HUDEP-2 (cell line): ENCODE data around the gene STARD8.
"Not testable (repeated sequence)": the region's sequence is repeated elsewhere in the genome, so short reads cannot be mapped to it uniquely, and the experiment has no call there.

Experiments used
- DNase-seq, 76 experiments: peaks; one replicate each; lab custom pipeline; 2025; ENCODE audit not compliant: unreplicated experiment in 76 of 76; lab: John Stamatoyannopoulos, UW

STARD8 gene, protein sequence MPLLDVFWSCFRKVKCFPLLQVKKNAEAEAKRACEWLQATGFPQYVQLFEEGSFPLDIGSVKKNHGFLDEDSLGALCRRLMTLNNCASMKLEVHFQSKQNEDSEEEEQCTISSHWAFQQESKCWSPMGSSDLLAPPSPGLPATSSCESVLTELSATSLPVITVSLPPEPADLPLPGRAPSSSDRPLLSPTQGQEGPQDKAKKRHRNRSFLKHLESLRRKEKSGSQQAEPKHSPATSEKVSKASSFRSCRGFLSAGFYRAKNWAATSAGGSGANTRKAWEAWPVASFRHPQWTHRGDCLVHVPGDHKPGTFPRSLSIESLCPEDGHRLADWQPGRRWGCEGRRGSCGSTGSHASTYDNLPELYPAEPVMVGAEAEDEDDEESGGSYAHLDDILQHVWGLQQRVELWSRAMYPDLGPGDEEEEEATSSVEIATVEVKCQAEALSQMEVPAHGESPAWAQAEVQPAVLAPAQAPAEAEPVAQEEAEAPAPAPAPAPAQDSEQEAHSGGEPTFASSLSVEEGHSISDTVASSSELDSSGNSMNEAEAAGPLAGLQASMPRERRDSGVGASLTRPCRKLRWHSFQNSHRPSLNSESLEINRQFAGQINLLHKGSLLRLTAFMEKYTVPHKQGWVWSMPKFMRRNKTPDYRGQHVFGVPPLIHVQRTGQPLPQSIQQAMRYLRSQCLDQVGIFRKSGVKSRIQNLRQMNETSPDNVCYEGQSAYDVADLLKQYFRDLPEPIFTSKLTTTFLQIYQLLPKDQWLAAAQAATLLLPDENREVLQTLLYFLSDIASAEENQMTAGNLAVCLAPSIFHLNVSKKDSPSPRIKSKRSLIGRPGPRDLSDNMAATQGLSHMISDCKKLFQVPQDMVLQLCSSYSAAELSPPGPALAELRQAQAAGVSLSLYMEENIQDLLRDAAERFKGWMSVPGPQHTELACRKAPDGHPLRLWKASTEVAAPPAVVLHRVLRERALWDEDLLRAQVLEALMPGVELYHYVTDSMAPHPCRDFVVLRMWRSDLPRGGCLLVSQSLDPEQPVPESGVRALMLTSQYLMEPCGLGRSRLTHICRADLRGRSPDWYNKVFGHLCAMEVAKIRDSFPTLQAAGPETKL

DNA sequence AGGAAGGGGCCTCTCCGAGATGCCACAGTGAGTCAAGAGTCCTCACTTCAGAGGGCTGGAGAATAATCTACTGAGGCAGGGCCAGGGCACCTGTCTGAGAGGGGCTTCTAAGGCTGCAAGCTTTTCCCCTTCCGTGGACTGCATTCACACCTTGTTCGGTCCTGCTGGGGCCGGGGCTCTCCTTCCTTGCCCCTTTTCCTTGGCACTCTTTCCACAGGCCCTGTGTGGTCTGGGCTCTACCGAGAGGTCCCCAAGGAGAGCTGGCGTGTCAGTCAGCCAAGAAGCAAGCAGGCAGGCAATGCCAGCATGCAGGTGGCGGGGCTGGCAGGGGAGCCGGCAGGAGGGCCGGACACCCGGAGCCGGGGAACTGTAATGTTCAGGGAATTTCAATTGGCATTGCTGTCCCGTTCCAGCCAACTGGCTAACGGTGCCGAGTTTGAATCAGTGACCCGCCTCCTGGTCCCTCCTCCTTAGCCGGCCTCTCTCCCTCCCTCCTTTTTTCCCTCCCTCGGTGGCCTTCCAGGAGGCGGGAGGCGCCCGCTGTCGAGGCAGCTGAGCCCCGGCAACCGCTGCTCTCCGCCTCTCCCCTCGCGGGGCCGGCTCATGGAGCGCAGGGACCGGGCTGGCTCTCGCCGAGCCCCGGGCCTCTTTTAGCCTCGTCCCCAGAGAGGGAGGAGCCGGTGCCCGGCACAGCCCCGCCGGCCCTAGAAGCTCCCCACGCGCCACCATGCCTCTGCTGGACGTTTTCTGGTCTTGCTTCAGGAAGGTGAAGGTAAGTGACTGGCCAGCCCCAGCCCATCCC lies at the start of gene STARD8:
Gene STARD8, plus strand, starts transcription at position 511 of the 802 bp plus-strand sequence. Its CDS starts 217 bp downstream, at position 728.
- peak in 2 of 76 experiments; percentile 0 to 3 for DNase-seq

DNA sequence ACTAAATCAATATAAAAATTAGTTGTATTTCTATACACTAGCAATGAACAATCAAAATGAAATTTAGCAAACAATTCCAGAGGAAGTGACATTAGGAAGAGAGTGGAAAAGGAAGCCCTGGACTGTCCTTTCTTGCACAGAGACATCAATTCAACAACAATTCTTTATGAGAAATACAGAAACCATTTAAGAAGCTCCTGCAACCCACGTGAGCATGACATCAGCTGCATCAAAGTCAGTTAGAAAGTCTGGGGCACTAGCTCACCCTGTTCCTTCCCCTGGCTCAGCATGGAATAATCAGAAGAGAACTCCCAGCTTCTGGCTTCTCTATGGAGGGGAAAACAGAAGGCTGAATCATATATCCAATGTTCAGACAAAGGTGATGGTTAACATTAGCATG lies 48.6 kb upstream of the STARD8 start:
- peak in 5 of 76 experiments; percentile 0 to 23 (median 1) for DNase-seq

DNA sequence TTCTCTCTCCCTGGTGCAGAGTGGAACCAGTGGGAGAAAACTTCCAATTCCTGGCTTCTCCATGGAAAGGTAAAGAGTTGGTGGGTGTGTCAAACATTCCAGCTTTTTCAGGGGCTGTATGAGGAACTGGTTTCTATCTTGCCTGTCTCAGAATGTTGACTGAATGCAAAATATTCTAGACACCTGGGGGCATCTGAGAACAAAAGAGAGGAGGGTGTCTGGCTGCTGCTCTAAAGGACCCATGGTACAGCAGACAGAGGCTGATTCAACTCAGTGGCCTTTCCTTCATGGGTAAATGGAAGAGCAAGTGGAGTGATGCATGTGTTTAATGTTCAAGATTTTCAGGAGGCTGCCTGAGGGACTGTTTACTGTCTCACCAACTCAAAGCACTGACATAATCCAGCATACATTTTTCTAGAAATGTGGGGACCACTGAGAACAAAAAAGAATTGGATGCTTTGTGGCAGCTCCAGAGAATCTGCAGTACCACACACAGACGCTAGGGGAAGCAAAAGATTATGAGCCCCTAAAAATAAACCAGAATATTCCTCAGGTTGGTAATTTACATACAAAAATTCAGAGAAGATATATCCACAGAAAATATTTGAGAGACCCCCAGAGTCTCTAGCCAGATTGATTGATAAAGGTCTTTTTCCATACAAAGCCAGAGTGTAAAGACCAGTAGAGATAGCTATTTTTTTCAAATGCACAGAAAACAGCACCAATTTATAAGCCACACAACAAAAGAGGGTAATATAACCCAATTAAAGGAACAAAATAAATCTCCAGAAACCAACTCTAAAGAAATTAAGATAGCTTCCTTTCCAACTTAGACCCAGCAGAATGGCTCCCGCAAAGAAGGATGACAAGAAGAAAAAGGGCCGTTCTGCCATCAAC lies 48.0 kb upstream of the STARD8 start:
- peak in 11 of 76 experiments; percentile 0 to 11 (median 1) for DNase-seq

DNA sequence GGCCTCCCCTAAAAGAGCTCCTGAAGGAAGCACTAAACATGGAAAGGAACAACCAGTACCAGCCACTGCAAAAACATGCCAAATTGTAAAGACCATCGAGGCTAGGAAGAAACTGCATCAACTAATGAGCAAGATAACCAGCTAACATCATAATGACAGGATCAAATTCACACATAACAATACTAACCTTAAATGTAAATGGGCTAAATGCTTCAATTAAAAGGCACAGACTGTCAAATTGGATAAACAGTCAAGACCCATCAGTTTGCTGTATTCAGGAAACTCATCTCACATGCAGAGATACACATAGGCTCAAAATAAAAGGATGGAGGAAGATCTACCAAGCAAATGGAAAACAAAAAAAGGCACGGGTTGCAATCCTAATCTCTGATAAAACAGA lies 43.2 kb upstream of the STARD8 start:
- DNase-seq = not testable (repeated sequence)

DNA sequence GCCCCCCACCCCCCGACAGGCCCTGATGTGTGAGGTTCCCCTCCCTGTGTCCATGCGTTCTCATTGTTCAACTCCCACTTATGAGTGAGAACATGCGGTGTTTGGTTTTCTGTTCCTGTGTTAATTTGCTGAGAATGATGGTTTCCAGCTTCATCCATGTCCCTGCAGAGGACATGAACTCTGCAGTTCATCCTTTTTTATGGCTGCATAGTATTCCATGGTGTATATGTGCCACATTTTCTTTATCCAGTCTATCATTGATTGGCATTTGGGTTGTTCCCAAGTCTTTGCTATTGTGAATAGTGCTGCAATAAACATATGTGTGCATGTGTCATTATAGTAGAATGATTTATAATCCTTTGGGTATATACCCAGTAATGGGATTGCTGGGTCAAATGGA lies 32.7 kb upstream of the STARD8 start:
- DNase-seq = not testable (repeated sequence)

DNA sequence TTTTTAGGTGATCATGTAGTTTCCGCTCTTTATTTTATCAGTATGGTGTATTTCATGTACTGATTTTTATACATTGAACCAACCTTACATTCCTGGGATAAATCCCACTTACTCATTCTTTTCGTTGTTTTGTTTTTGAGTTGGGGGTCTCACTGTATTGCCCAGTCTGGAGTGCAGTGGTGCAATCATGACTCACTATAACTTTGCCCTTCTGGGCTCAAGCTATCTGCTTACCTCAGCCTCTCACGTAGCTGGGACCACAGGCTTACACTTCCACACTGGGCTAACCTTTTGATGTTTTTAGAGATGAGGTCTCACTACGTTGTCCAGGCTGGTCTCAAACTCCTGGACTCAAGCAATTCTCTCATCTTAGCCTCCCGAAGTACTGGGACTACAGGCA lies 19.5 kb upstream of the STARD8 start:
- DNase-seq = no peak

DNA sequence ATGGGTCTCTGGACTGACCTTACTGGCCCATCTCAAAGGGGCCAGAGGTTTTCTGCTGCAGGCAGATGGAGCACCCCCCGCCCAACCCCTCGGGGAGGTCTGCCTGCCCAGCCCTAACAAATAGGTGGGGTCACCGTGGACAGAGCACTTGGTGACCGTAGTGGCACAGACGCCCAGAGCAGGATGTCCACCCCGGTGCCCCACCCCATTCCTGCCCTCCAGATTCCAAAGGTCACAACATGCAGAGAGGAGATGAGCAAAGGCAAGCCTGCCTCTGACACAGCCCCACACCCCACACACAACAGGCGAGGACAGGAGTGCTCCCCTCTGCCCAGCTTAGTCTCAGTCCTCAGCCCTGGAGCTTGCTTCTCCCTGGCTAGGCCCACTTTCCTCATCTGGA lies 17.5 kb upstream of the STARD8 start:
- not testable (repeated sequence) for DNase-seq

DNA sequence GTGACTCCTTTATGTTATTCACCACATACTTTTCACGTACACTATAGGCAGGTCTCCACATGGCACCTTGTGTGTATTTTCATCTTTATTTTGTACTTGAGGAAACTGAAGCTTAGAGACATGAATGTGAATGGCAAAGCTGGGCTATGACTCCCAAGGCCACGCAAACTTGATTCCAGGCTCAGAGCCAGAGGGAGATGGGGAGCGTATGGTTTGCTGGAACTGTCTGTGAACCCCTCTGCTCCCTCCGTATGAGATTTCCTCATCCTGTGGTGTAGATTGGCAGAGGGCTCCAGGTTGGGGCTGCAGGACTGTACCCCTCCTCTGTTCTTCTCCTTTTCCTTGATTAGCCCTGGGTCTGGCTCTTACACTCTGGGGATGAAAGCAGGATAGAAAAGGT lies 16.1 kb upstream of the STARD8 start:
- no peak for DNase-seq

DNA sequence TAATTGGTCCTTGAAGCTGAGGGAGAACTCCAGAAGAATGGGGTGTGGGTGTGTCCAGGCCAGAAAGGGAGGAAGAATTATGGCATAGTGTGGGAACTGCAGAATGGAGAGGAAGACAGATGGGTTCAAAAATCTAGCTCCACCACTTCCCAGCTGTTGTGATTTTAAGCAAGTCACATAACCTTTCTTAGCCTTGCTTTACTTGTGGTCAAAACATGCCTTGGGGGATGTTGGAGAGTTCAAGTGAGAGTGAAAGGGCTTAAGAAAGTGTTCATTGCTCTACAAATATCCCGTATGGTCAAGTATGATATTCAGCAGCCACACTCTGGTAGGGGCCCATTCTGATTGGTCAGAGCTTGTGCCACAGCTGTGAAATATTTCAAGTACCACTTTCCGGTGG lies 15.0 kb upstream of the STARD8 start:
- DNase-seq = no peak

DNA sequence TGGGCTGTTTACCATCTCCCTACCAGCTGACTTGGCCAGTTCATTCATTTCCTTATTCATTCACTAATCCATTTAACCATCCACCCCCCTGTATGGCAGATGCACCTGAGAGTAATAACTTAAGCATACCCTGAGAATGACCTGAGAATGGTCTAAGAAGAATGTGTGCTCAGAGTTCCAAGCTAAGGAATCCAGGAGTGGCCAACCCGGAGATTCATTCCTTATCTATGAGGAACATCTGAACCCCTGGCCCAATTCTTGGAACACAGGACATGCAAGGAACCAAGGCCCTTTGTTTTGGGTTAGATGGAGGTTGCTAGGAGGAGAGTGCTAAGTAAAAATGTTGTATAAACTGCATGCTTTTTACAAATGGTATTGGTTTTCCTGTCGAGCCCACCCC lies 13.5 kb upstream of the STARD8 start:
- DNase-seq = no peak

DNA sequence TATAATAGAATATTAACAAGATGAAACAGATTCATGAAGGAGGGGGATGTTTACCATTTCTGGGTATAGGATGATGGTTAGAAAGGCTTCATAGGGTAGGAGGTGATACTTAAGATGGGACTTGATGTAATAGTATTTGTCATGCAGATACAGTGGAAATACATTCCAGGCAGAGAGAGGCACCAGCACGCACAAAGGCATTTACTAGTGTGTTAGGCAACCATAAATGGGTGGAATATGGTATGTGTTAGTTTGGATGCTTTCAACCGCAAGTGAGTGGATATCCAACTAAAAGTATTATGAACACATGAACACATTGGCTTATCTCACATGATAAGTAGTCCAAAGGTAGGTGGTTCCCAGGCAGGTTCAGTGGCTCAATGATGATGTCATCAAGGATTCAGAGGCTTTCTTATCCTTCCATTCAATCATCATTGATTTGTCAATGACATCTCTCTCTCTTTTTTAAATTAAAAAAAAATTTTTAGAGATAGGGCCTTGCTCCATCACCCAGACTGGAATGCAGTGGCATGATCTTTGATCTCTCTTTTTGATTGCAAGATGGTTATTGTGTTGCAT lies 12.7 kb upstream of the STARD8 start:
- no peak for DNase-seq

DNA sequence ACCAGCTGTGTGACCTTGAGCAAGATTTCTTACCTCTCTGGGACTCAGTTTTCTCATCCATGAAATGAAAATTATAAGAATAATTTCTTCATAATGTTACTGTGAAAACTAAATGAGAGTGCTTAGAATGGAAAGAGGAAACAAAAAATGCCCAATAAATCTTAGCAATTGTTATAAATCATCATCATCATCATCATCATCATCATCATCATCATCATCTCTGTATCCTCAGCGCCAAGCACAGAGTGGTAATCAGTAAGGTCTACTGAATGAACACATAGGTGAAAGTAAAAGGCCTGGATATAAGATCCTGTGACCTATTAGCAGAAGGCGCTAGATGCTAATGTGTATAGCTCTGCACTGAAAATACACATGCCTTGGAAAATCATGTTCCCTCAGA lies 6.8 kb upstream of the STARD8 start:
- DNase-seq = no peak

DNA sequence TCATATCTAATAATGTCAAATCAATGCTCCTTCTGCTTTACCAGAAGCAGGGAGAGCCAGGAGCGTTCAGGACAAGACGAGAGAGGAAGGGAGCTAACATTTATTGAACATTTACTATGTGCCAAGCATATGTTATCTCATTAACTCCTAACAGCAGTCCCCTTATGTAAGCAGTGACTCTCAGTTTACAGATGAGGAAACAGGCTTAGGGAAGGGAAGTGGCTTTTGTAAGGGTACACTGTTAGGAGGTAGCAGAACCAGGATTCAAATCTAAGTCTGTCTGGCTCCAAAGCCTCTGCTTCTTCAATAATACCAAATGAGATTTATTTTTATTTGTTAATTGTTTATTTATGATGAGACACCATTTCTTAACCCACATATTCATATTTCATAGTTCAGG lies 2.6 kb upstream of the STARD8 start:
- DNase-seq = no peak

DNA sequence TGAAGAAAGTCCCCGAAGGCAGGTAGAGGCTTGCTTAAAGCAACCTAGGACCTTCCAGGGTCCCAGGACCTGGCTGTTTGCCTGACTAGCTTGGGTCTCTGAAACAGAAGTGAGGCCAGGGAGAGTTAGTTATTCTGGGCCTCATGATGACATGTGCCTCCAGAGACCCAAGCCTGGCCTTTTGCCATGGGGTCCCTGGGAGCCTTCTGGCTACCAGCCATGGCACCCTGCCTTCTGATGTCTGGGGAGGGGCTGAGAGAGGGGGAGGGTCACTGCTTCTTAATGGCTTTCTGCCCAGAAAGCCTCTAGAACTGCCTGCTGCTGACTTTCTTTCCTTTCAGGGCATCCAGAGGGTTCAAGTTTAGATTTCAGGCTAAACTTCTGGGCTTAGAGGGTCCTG lies 1.0 kb upstream of the STARD8 start:
- no peak for DNase-seq

DNA sequence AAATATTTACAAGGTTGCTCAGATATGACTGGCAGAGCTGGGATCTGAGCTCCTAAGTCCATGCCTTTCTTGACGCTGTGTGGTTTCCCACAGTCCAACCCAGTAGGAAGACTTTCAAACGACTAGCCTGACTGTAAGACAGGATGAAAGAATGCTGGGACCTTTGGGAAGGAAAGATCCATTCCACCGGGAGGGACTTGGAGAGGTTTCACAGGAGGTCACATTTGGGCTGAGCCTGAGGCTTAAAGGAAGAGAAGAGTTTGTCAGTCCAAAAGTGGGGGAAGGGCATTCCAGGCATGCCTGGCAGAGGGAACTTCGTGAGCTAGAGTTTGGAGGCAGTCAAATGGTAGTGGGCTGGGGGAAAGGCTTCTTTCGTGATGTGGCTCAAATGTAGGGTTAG lies 1.5 kb downstream of the STARD8 start:
- DNase-seq = no peak

DNA sequence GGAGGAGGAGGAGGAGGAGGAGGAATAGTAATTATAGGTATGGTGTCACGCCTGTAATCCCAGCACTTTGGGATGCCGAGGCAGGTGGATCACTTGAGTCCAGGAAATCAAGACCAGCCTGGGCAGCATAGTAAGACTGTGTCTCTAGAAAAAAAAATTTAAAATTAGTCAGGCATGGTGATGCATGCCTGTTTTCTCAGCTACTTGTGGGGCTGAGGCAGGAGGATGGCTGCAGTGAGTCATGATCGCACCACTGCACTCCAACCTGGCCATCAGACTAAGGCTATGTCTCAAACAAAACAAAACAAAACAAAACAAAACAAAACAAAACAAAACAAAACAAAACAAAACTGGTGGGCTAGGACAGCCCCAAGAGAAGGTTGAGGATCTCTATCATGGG lies 3.0 kb downstream of the STARD8 start:
- DNase-seq = no peak

DNA sequence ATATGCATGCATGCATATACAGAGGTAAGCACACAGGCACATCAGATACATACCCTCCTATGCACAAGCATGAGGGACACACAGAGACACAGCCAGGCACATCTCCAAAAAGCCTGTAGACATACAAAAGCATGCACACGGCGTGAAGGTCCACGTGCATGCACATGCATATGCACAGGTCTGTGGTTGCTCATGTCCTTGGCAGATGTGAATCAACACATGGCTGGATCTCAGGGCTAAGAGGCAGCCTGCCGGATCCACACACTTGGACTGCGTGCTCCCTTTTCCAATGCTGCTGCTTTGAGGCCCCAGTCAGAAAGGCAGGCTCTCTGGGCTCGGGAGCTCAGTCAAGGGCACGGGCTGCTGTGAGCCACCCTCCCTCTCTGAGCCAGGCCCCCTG lies 3.6 kb downstream of the STARD8 start:
- no peak for DNase-seq

DNA sequence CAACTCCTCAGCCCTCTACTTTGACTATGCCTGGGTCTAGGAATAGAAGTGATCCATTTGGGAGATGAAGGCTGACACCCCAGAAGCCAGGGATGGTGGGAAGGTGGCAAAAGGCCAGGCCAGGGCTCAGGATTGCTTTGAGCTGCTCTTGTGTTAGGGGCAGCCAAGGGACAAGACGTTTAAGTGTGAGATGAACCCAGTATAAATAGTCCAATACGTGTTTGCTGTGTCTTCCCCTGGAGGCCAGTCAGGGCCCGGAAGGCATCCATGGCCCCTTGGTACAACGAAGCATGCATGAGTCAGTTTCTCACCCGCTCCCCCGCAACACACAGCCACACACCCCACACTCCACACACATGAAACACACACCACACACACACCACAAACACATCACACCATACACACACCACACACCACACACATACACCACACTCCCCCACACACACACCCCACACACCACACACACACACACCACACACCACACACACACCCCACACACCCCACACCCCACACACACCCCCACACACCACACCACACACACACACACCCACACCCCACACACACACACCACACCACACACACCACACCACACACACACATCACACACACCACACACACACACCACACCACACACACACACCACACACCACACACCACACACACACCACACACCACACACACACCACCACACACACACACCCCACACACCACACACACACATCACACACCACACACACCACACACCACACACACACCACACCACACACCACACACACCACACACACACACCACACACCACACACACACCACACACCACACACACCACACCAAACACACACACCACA lies 5.1 kb downstream of the STARD8 start:
- DNase-seq = no peak
